GM12892 (cell line): Measurements from ENCODE around the gene ANOS1.

ENCODE experiments used
- DNase-seq: peaks from one replicate; pipeline ENCODE4 v3.0.0; 2011; ENCODE audit not compliant: insufficient read length
- FAIRE-seq: peaks from 2 replicates; lab custom pipeline; 2011; peaks lifted over from hg19 to GRCh38; lab: Jason Lieb, UNC
- POLR2A ChIP-seq: IDR thresholded peaks from 2 replicates; pipeline ENCODE4 v1.6.1; 2011; ENCODE audit warnings: low read depth, low read length, control low read depth
- POLR2AphosphoS5 ChIP-seq: IDR thresholded peaks from 2 replicates; pipeline ENCODE4 v1.6.1; 2011; ENCODE audit warnings: low read depth, low read length, control low read depth
- TAF1 ChIP-seq: IDR thresholded peaks from 2 replicates; pipeline ENCODE4 v1.6.1; 2011; ENCODE audit warnings: low read depth, mild to moderate bottlenecking, control low read depth, low read length, borderline replicate concordance

The ANOS1 gene

DNA sequence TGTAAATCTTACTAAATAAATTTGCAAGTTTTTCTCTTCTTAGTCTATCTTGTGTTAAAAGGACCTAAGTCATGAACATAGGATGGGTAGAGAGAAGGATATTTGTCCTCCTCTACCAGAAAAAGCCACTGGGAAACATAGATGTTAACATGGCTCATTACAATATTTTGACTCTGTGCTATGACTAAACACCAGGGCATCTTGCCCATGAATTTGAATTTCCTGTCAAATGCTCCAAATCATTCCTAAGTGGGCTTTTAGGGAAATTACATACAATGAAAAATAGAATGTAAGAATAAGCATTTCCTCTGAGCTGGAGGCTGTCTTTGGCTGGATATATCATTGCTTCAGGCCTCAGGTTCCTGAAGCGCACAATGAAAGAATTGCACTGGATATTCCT lies 39.1 kb downstream of the ANOS1 start:
- FAIRE-seq (no peak), DNase-seq (no peak)
- TF ChIP-seq POLR2A (no peak), POLR2AphosphoS5 (no peak), TAF1 (no peak)

DNA sequence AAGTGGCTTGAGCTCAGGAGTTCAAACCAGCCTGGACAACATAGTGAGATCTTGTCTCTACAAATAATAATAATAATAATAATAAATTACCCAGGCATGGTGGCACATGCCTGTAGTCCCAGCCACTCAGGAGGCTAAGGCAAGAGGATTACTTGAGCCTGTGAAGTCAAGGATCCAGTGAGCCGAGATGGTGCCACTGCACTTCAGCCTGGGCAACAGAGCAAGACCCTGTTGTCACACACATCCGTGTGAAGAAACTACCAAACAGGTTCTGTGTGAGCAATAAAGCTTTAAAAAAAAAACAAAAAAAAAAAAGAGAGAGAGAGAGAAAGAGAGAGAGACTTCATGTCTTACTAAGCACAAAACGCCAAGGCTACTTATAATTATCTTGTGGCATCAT lies 42.5 kb downstream of the ANOS1 start:
- TF ChIP-seq TAF1, result no peak
- TF ChIP-seq POLR2A, result no peak
- no peak for TF ChIP-seq POLR2AphosphoS5
- no peak for DNase-seq
- FAIRE-seq, result no peak

DNA sequence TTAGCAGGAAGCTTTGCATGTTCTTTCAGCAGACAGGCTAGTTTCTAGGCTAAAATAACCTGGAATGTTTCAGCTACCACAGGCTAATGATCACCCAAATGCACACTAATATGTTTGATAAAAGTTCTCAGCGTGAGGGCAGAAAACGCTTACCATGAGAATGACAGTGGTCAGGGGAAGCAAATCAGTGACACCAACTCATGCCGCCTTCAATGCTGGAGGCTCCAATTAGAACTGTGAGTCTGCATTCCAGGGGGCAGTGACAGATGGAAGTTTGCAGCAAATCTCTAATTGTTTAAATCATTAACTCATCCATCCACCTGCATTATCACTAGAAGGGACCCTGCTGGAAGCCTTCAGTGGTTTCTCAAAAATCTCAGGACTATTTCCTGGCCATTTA lies 43.2 kb downstream of the ANOS1 start:
- no peak for TF ChIP-seq TAF1
- no peak for TF ChIP-seq POLR2AphosphoS5
- no peak for TF ChIP-seq POLR2A
- FAIRE-seq (no peak), DNase-seq (no peak)

DNA sequence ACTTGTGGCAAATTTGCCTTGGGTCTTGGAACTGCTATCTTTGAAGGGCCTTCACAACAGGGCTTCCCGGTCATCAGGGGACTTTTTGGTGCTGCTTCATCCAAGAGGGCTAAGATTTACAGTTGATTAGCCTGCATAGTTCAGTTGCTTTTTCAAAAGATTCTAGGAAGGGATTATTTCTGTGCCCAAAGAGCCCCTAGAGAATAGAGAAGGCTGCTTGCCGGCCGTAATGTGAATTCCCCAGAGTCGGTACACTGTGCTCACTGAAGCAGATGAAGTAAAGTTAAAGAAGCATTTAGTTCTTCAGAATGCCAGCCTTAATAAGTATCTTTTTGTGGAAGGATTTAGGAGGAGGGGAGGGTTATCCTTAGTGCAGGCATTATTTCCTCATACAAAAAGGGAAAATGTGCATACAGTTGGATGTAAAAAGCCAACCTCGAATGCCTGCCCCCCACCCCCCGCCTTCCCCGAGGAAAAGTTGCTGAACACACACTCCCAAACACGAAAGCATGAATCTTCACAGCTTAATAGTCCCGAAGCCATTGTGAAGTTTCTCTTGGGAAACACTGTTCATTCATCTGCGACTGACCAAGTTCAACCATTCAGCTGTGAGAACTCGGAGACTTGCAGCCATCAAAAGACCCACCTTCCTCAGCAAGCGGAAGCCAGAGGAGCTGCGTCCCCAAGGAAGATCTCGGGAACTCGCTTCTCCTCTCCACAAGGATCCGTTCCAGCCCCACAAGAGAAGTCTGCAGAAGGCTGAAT lies 47.6 kb downstream of the ANOS1 start:
- FAIRE-seq, result no peak
- DNase-seq, result no peak
- TF ChIP-seq POLR2AphosphoS5 (no peak), POLR2A (no peak), TAF1 (no peak)

DNA sequence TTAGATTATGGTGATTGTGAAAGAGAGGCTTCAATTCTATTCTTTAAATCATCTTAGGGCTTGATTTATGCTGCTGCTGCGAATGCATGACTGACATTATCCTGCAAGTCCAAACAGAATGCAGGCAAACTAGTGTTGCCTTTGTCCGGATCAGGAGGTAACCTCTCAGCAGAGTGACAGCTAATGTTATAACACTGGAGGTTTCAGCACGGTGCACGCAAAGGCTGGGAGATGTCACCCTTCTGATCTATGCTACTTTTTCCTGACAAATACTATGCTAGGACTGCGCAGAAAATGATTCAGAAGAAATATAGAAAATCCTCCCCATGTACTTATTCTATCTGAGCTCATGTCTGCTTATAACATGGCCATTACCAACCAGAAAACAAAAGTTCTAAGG lies 48.2 kb downstream of the ANOS1 start:
- FAIRE-seq (no peak), DNase-seq (no peak)
- TF ChIP-seq TAF1 (no peak), POLR2AphosphoS5 (no peak), POLR2A (no peak)

DNA sequence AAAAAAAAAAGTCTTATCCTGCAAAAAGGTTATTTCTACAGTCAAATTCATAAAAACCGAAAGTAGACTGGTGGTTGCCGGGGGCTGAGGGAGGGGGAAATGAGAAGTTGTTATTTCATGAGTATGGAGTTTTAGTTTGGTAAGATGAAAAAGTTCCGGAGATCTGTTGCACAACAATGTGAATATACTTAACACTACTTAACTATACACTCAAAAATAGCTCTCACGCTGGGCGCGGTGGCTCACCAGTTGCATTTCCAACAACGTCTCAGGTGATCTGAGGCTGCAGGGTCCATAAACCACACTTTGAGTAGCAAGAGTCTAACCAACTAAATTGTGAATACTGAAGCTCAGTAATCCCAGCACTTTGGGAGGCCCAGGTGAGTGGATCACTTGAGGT lies 52.4 kb downstream of the ANOS1 start:
- DNase-seq, result no peak
- no peak for FAIRE-seq
- no peak for TF ChIP-seq POLR2AphosphoS5
- TF ChIP-seq POLR2A, result no peak
- TF ChIP-seq TAF1, result no peak

DNA sequence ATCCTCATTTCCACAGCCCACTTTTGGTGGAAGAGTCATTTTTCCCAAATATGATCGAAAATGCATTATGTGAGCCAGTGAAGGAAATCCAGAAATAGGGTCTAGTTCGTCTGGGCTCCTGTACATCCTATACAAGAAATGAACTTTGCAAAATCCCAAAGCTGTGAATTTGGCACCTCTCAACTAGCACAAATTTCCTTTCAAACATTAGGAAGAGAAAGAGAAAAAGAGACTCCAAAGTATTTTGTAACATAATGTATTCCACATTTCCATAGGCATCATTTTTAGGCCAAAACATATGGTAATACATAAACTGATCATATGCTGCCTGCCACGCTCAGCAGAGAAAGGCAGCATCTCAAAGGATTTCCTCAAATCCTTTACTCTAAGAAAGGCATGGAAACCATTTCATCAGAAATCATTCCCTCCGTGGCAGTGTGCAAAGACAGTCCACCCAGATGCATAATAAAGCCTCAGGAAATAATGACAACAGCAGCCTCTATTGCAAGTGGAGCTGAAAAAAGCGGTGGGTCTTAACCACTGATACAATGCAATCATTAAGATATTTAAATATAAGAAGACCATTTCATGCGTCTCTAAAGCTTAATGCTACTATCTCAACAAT lies 56.8 kb downstream of the ANOS1 start:
- TF ChIP-seq POLR2AphosphoS5 (no peak), POLR2A (no peak), TAF1 (no peak)
- DNase-seq (no peak), FAIRE-seq (no peak)

DNA sequence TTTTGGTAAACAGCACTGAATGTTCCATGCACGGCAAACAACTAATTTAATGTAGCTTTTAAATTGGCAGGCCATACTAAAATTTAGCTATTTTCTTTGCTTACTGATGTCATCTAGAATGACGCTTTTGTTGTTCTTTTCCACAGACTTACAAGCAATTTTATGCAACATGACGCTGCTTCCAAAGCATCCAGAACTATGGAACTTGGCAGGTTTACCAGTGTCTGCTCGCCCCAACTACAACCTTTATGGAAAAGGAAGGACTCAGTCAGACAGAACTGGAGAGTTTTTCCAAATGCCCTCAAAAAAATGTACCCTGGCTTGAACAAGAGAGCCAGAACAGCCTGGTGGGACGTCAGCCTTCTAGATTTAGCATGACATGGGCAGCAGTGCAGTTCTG lies 58.7 kb downstream of the ANOS1 start:
- DNase-seq (no peak), FAIRE-seq (no peak)
- no peak for TF ChIP-seq POLR2A
- no peak for TF ChIP-seq POLR2AphosphoS5
- no peak for TF ChIP-seq TAF1

DNA sequence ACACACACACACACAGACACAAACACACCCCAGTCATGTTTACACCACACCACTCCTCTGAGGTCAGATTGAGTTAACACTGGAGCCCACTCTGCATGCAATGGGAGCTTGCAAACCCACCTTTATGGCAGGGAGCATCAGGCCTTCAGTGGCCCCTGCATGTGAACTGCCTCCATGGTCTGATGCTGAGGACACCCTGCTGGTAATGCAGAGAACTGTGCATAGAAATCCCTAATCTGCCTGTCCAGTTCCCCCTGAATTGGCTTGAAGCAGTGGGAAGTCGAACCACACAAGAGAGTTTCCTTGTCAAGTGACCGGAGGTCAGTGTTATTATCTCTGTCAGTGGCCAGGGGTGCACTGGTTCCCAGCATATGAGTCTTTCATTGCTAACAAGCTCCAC lies 59.8 kb downstream of the ANOS1 start:
- FAIRE-seq (no peak), DNase-seq (no peak)
- no peak for TF ChIP-seq POLR2AphosphoS5
- no peak for TF ChIP-seq POLR2A
- TF ChIP-seq TAF1, result no peak

DNA sequence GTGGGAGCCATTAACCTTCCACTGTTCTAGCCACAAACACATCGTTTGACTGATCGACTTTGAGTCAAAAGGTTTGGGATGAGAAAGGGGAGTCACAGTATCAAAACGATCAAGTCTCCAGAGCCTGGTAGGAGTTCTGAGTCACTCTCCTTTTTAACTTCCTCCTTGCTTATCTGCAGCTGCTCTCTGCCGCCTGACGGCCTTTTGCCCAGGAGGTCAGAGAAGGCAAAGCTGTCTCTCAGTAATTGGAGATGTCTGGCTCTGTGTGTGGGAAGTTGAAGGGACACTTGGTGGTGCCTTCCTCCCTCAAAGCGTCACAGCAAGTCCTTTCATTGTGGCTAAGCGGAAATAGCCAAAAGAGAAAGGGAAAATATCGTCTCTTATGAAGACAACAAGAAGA lies 63.1 kb downstream of the ANOS1 start:
- no peak for FAIRE-seq
- DNase-seq, result no peak
- TF ChIP-seq POLR2A (no peak), TAF1 (no peak), POLR2AphosphoS5 (no peak)

DNA sequence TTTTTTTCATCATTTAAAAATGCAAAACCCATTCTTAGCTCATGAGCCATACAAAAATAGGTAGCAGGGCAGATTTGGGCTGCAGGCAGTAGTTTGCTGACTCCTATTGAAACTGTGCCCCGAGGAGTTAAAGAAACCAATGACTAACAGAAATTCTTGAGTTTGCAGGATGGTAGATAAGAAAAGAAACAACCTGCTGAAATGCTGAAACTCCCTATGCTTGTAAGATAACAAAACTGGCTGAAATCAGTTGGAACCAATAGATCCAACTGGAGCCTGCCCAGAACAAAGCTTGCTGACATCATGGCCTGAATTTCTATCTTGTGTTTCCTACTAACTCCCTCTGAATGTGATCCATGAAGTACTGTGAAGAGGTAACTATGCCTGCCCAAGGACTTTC lies 68.6 kb downstream of the ANOS1 start:
- FAIRE-seq, result no peak
- no peak for DNase-seq

DNA sequence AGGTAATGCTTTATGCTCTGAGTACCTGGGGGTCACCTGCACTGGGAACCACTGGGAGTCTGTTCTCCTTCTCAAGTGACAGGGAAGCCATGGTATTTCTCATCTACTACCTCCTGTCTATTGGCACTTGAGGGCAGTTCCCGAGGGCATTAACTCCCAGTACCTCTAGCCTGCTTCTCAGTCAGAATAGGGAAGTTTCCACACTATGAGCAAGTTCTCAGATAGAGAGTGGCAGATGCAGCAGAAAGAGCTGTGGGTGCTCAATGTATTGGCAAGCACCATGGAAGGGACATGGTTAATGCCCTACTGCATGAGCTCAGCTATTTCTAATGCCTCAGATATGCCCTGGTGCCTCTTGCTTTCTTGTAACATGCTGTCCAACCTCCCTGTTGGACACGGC lies 74.1 kb downstream of the ANOS1 start:
- DNase-seq, result no peak
- TF ChIP-seq POLR2A (no peak), POLR2AphosphoS5 (no peak), TAF1 (no peak)
- no peak for FAIRE-seq

More for the DNA sequence above, 68.6 kb downstream of the ANOS1 start:
- no peak for TF ChIP-seq POLR2AphosphoS5
- no peak for TF ChIP-seq POLR2A
- no peak for TF ChIP-seq TAF1
